H9 (cell line): ENCODE data around the gene LPP. TPM values are rescaled to one million over a fixed set of nuclear protein-coding genes. Genes with fewer than 3 reads are reported as not detected.
A peak's percentile ranks its signal among the peaks of the same experiment; 100 is the strongest.

Source experiments
- DNase-seq: peaks from one replicate; pipeline ENCODE4 v3.0.0-alpha.2; 2017
- H2AFZ ChIP-seq: one replicate; pipeline ENCODE4 v1.6.1; 2013; ENCODE audit warnings: mild to moderate bottlenecking, low read length, control low read depth, moderate library complexity
- H2AK5ac ChIP-seq: 2 replicates; pipeline ENCODE4 v1.6.1; 2013; ENCODE audit warnings: low read length, control low read depth, mixed read lengths; ENCODE audit not compliant: insufficient read length
- H2BK120ac ChIP-seq: one replicate; pipeline ENCODE4 v1.6.1; 2013; ENCODE audit warnings: low read depth, mild to moderate bottlenecking, low read length, control low read depth, inconsistent platforms; ENCODE audit not compliant: poor library complexity, severe bottlenecking
- H2BK12ac ChIP-seq: 2 replicates; pipeline ENCODE4 v1.6.1; 2013; ENCODE audit warnings: low read length, control low read depth, mixed read lengths, low read depth; ENCODE audit not compliant: insufficient read length
- H2BK15ac ChIP-seq: 2 replicates; pipeline ENCODE4 v1.6.1; 2013; ENCODE audit warnings: low read depth, low read length, control low read depth
- H2BK20ac ChIP-seq: one replicate; pipeline ENCODE4 v1.6.1; 2013; ENCODE audit warnings: low read depth, mild to moderate bottlenecking, low read length, control low read depth, inconsistent platforms; ENCODE audit not compliant: poor library complexity, severe bottlenecking
- H2BK5ac ChIP-seq: 2 replicates; pipeline ENCODE4 v1.6.1; 2013; ENCODE audit warnings: low read length, control low read depth, mixed read lengths; ENCODE audit not compliant: insufficient read length
- H3K14ac ChIP-seq: 2 replicates; pipeline ENCODE4 v1.6.1; 2013; ENCODE audit warnings: low read length, control low read depth; ENCODE audit not compliant: insufficient read depth
- H3K18ac ChIP-seq: 2 replicates; pipeline ENCODE4 v1.6.1; 2013; ENCODE audit warnings: low read depth, mild to moderate bottlenecking, mixed read lengths, low read length, control low read depth; ENCODE audit not compliant: insufficient read length
- H3K23ac ChIP-seq: 2 replicates; pipeline ENCODE4 v1.6.1; 2013; ENCODE audit warnings: low read length, control low read depth, mixed read lengths, low read depth; ENCODE audit not compliant: insufficient read length
- H3K23me2 ChIP-seq: 2 replicates; pipeline ENCODE4 v1.6.1; 2013; ENCODE audit warnings: low read depth, mild to moderate bottlenecking, mixed read lengths, low read length, control low read depth; ENCODE audit not compliant: insufficient read length, poor library complexity, severe bottlenecking
- H3K27ac ChIP-seq: 2 replicates; pipeline ENCODE4 v1.5.1; 2013; ENCODE audit warnings: low read length, control low read depth, mixed read lengths, low read depth; ENCODE audit not compliant: insufficient read length
- H3K27me3 ChIP-seq: 2 replicates; pipeline ENCODE4 v1.6.1; 2013; ENCODE audit warnings: low read length, control low read depth, inconsistent platforms; ENCODE audit not compliant: insufficient read depth
- H3K4ac ChIP-seq: 2 replicates; pipeline ENCODE4 v1.6.1; 2013; ENCODE audit warnings: low read depth, mild to moderate bottlenecking, control low read depth, inconsistent platforms, low read length, moderate library complexity
- H3K4me1 ChIP-seq: 2 replicates; pipeline ENCODE4 v1.6.1; 2013; ENCODE audit warnings: low read length, control low read depth, inconsistent platforms; ENCODE audit not compliant: insufficient read depth
- H3K4me2 ChIP-seq: 2 replicates; pipeline ENCODE4 v1.6.1; 2013; ENCODE audit warnings: low read length, control low read depth, mixed read lengths; ENCODE audit not compliant: insufficient read length, insufficient read depth
- H3K56ac ChIP-seq: 2 replicates; pipeline ENCODE4 v1.6.1; 2013; ENCODE audit warnings: low read depth, mild to moderate bottlenecking, mixed read lengths, low read length, control low read depth; ENCODE audit not compliant: insufficient read length
- H3K79me1 ChIP-seq: 2 replicates; pipeline ENCODE4 v1.6.1; 2013; ENCODE audit warnings: low read depth, mild to moderate bottlenecking, moderate library complexity, low read length, control low read depth, inconsistent platforms; ENCODE audit not compliant: insufficient read depth, poor library complexity, severe bottlenecking
- H3K79me2 ChIP-seq: 2 replicates; pipeline ENCODE4 v1.6.1; 2013; ENCODE audit warnings: low read length, control low read depth, inconsistent platforms; ENCODE audit not compliant: insufficient read depth
- H3K9ac ChIP-seq: 2 replicates; pipeline ENCODE4 v1.6.1; 2013; ENCODE audit warnings: low read length, control low read depth, mixed read lengths; ENCODE audit not compliant: insufficient read length; ENCODE audit errors: extremely low read depth
- H3K9me3 ChIP-seq: one replicate; pipeline ENCODE4 v1.6.1; 2013; ENCODE audit warnings: low read depth, low read length, inconsistent platforms; ENCODE audit not compliant: control insufficient read depth
- H3T11ph ChIP-seq: one replicate; pipeline ENCODE4 v1.6.1; 2013; ENCODE audit warnings: mild to moderate bottlenecking, low read length, control low read depth, inconsistent platforms
- H4K20me1 ChIP-seq: one replicate; pipeline ENCODE4 v1.6.1; 2013; ENCODE audit not compliant: control insufficient read depth, insufficient read length, insufficient read depth
- H4K5ac ChIP-seq: 2 replicates; pipeline ENCODE4 v1.6.1; 2013; ENCODE audit warnings: low read depth, mild to moderate bottlenecking, mixed read lengths, low read length, control low read depth; ENCODE audit not compliant: insufficient read length
- H4K8ac ChIP-seq: replicated peaks from 2 replicates; pipeline ENCODE4 v1.6.1; 2013; ENCODE audit warnings: low read length, control low read depth, mixed read lengths, low read depth; ENCODE audit not compliant: insufficient read length
- H4K91ac ChIP-seq: 2 replicates; pipeline ENCODE4 v1.6.1; 2013; ENCODE audit warnings: low read depth, mild to moderate bottlenecking, moderate library complexity, mixed read lengths, low read length, control low read depth; ENCODE audit not compliant: insufficient read length
- H3K27ac Mint-ChIP-seq, 3 experiments: 2 replicates in 2 of 3; 3 replicates in 1 of 3; pipeline ENCODE4 v1.8.0; 2020 to 2021; ENCODE audit warnings: mixed read lengths in 3 of 3, mild to moderate bottlenecking in 1 of 3, moderate library complexity in 1 of 3
- H3K27me3 Mint-ChIP-seq: 2 replicates; pipeline ENCODE4 v1.8.0; 2021; ENCODE audit warnings: low read depth, mild to moderate bottlenecking, moderate library complexity, mixed read lengths
- H3K36me3 Mint-ChIP-seq, 3 experiments: 2 replicates in 2 of 3; 3 replicates in 1 of 3; pipeline ENCODE4 v1.8.0; 2020 to 2021; ENCODE audit warnings: low read depth in 3 of 3, mixed read lengths in 3 of 3; ENCODE audit not compliant: insufficient read depth in 1 of 3
- H3K4me1 Mint-ChIP-seq, 2 experiments: 2 replicates each; pipeline ENCODE4 v1.8.0; 2020; ENCODE audit warnings: mixed read lengths in 2 of 2
- H3K4me3 Mint-ChIP-seq, 2 experiments: 2 replicates in 1 of 2; 3 replicates in 1 of 2; pipeline ENCODE4 v1.8.0; 2020 to 2021; ENCODE audit warnings: mild to moderate bottlenecking in 2 of 2, mixed read lengths in 2 of 2, moderate library complexity in 1 of 2
- H3K9me3 Mint-ChIP-seq, 2 experiments: 2 replicates in 1 of 2; 3 replicates in 1 of 2; pipeline ENCODE4 v1.8.0; 2020; ENCODE audit warnings: mild to moderate bottlenecking in 2 of 2, mixed read lengths in 2 of 2, moderate library complexity in 1 of 2
- WGBS: extraction: QIAGEN DNeasy Blood & Tissue Kit; methylation state at CpG from one replicate; pipeline ENCODE4 v1.1.7; 2013; ENCODE audit warnings: missing lambda C conversion rate, low lambda C conversion rate, mixed read lengths; ENCODE audit not compliant: insufficient read length; ENCODE audit errors: extremely low coverage; 5-methylcytosine and 5-hydroxymethylcytosine counted together
- total RNA-seq: library from RNA; stranded (reverse); gene quantifications from 2 replicates; pipeline ENCODE4 v1.2.1, GENCODE V29; 2021
- TF ChIP-seq, protein P1 (sequence below): fragments of 200-600 bp; sonication (generic); conservative IDR thresholded peaks from 3 replicates; pipeline ENCODE4 v1.8.0; 2021; ENCODE audit warnings: antibody characterized with exemption, mild to moderate bottlenecking

LPP gene
- total RNA-seq, 1 experiment from 2014 or later: 64.6 TPM

DNA sequence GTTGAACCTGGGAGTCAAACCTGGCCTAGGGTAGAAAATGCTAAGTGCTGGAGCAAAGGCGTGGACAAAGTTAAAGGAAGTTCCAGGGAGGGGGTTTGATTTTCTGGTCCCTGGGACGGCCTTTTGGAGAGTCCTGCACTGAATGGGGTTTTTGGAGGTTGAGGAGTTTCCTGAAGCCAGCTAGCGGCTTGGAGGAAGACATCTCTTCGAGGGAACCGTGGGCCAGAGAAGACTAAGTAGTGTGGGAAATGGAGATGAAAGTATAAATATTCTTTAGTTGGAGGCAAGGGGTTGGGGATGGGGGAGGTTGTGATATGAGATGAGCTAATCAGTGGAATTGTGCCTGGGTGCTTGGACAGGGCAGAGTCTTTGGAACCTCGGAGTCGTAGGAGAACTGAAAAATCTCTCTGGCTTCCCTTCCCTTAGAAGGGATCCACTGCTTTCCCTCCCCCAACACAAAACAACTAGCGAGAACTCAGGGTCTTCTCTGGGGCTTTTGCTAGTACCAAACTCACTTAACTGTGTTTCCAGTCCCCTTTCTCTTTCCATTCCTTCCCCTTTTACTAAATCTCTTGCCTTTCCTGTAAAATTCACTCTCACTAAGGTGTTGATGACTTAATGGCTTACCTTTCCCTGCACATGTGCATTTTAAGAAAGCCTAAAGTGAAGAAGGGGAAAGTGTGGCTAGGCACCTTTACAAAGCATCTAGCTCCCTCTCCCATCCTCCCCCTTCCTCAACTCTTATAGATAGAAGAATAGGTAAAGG, 1.0 kb downstream of the LPP start:
- Mint-ChIP-seq H3K36me3 (peaks cover 0 to 2% (median 0%) of the 10 kb centered on the region in 3 experiments; a peak in 1 of 7 replicates), H3K27me3 (peaks cover 11% of the 10 kb centered on the region), H3K4me3 (peak overlapping the region; percentile 89 to 92), H3K9me3 (no peaks in the 10 kb centered on the region; a peak in 1 of 5 replicates), H3K4me1 (peaks cover 48 to 50% of the 10 kb centered on the region in 2 experiments), H3K27ac (peak overlapping the region in 2 of 3 experiments; percentile 34 to 38; a peak in 2 of 7 replicates)
- peaks cover 6% of the 10 kb centered on the region; the same call in 1 of the 2 replicates for H3K4me1 ChIP-seq
- no CpG with 5 or more reads among the region's 8 CpGs for WGBS
- peak overlapping the region; percentile 95 for H2BK20ac ChIP-seq
- peak overlapping the region; percentile 50 for H2BK120ac ChIP-seq
- H3K27ac ChIP-seq: no peak overlapping the region
- H3K23ac ChIP-seq: no peak overlapping the region
- H4K8ac ChIP-seq: no peak overlapping the region
- H3K9ac ChIP-seq: peak overlapping the region; percentile 81
- peak overlapping the region; percentile 99; the same call in 1 of the 2 replicates for H3K14ac ChIP-seq
- DNase-seq: no peak
- no peaks in the 10 kb centered on the region for H3K27me3 ChIP-seq
- H2BK5ac ChIP-seq: no peak overlapping the region
- TF ChIP-seq, protein P1, sequence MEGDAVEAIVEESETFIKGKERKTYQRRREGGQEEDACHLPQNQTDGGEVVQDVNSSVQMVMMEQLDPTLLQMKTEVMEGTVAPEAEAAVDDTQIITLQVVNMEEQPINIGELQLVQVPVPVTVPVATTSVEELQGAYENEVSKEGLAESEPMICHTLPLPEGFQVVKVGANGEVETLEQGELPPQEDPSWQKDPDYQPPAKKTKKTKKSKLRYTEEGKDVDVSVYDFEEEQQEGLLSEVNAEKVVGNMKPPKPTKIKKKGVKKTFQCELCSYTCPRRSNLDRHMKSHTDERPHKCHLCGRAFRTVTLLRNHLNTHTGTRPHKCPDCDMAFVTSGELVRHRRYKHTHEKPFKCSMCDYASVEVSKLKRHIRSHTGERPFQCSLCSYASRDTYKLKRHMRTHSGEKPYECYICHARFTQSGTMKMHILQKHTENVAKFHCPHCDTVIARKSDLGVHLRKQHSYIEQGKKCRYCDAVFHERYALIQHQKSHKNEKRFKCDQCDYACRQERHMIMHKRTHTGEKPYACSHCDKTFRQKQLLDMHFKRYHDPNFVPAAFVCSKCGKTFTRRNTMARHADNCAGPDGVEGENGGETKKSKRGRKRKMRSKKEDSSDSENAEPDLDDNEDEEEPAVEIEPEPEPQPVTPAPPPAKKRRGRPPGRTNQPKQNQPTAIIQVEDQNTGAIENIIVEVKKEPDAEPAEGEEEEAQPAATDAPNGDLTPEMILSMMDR: no peak
- H4K5ac ChIP-seq: no peak overlapping the region
- no peak overlapping the region for H3K56ac ChIP-seq
- no peak overlapping the region for H2BK12ac ChIP-seq
- H3K9me3 ChIP-seq: no peaks in the 10 kb centered on the region
- no peak overlapping the region for H2AFZ ChIP-seq
- no peak overlapping the region for H3T11ph ChIP-seq
- H3K23me2 ChIP-seq: peaks cover 17% of the 10 kb centered on the region
- H3K79me1 ChIP-seq: no peaks in the 10 kb centered on the region
- peaks cover 15% of the 10 kb centered on the region for H3K79me2 ChIP-seq
- peak overlapping the region; percentile 82 for H3K4me2 ChIP-seq
- H3K18ac ChIP-seq: peak overlapping the region; percentile 95
- H4K91ac ChIP-seq: no peak overlapping the region
- no peak overlapping the region; the same call in 1 of the 2 replicates for H3K4ac ChIP-seq
- H2AK5ac ChIP-seq: no peak overlapping the region
- H4K20me1 ChIP-seq: no peaks in the 10 kb centered on the region
- no peak overlapping the region for H2BK15ac ChIP-seq
